HG03025 (cell line): ENCODE measurements around the gene TMEM150A.
"Not testable (repeated sequence)": the region's sequence is repeated elsewhere in the genome, so short reads cannot be mapped to it uniquely, and the experiment has no call there.

Experiments used
- ATAC-seq: cut with Tn5 transposase; IDR thresholded peaks from one replicate; pipeline ENCODE4 v1.9.1; 2021; ENCODE audit warnings: mild to moderate bottlenecking, moderate library complexity; ENCODE audit not compliant: unreplicated experiment, low FRiP score

TMEM150A gene

DNA sequence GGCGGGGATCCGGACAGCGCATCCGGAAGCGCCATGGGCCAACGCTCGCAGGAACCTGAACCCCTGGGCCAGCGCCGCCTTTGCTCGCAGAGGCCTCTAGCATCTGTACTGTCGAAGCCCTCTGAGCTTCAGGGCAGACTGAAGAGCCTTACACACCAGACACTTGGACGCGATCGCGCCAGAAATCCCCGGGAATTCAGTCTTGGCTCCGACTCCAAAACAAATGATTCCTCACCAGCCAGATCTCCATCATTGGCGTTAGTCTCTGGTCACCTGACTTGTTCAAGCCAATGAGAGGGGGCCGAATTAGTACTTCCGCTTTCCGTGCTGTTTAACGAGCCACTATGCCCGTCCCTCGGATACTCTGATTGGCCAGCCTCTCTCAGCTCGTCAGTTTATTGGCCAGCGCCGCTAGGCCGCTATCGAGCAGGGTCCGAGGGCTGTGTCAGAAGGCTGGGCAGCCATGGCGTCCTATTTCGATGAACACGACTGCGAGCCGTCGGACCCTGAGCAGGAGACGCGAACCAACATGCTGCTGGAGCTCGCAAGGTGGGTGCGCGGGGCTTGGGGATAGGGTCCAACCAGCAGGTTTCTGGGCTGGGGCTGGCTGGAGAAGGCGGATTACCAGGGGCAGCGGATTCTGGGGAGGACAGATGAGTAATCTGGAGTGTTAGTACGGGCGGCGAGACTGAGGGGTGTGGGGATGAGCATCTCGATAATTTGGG, 7.0 kb downstream of the TMEM150A start, which contains the start of gene RNF181:
RNF181 (plus strand) TSS at position 445 of the 725 bp plus-strand sequence; CDS start at position 464, 19 bp downstream.
- peak; percentile 97 for ATAC-seq

GRCh38 chr2:85594715-85595300, 7.7 kb downstream of the TMEM150A start:
- no peak for ATAC-seq

DNA sequence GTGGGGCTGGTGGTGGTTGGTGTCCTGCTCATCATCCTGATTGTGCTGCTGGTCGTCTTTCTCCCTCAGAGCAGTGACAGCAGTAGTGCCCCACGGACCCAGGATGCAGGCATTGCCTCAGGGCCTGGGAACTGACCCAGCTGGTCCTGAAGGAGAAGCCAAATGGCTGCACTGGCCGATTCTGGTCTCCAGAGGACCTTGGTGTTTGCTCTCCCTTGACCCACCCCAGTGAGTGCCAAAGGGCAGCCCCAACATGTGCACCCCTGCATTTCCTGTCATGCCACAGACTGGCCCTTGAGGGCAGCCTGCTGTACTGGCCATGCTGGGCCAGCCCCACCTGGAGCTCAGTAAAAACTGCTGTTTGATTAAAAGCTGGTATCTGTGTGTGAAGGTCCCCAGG, 9.5 kb downstream of the TMEM150A start:
- no peak for ATAC-seq

DNA sequence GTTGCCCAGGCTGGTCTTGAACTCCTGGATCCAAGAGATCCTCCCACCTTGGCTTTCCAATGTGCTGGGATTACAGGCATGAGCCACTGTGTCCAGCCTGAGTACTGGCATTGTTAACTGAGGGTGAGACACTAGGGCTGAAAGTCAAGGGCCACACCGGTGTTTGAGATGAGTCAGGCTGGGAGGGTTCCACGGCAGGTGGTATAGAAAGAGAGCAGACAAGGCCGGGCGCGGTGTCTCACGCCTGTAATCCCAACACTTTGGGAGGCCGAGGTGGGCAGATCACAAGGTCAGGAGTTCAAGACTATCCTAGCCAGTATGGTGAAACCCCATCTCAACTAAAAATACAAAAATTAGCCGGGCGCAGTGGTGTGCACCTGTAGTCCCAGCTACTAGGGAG, 10.2 kb downstream of the TMEM150A start:
- not testable (repeated sequence) for ATAC-seq

DNA sequence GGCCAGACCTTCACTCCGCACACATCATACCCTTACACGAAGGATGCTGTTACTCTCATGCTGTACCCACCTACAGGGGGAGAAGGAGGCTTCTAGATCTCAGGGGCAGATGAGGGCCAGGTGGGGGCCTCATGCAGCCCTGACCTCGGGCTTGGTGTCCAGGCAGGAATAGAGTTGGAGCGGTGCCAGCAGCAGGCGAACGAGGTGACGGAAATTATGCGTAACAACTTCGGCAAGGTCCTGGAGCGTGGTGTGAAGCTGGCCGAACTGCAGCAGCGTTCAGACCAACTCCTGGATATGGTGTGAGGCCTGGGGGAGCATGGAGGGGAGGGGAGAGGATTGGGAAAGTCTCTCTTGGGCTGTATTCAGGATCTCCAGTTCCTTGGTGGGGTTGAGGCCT, 10.9 kb downstream of the TMEM150A start:
- no peak for ATAC-seq

GRCh38 chr2:85590950-85591349, 11.5 kb downstream of the TMEM150A start:
- ATAC-seq, result no peak

GRCh38 chr2:85589982-85590791, 12.3 kb downstream of the TMEM150A start:
- ATAC-seq, result no peak

- ATAC-seq, result no peak
Observed at GRCh38 chr2:85589181-85589580, 13.3 kb downstream of the TMEM150A start.

DNA sequence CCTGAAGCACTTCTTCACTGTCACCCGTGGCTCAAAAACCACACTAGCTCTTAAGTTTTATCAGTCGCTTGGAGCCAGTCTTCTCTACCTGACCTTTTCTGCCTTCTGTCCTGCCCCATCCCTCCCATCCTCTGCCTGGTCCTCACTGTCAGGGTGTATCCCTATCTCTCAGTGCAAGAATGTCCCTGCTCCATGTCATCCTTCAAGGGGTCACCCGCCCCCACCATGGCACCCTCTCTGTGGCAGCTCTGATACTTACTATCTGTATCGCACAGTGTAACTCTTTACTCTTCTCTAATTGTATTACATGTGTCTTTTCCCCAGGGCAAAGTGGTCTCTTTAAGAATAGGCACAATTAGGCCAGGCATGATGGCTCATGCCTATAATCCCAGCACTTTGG, 13.9 kb downstream of the TMEM150A start:
- ATAC-seq, result no peak

GRCh38 chr2:85588236-85588635, 14.3 kb downstream of the TMEM150A start:
- ATAC-seq, result no peak

DNA sequence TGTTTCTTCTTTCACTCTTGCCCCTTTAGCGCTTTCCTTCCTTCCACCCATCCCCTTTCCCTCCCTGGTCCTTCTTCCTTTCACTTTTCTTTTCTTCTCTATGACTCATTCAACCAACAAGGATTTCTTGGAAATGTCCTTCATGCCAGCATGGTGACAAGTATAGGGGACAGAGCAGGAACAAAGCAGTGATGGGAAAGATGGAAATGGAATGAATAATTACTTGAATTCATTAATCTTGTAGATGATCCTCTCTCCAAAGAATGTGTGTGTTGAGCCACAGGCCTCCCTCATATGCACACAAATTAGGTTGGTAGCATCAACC, 16.8 kb downstream of the TMEM150A start:
- no peak for ATAC-seq

DNA sequence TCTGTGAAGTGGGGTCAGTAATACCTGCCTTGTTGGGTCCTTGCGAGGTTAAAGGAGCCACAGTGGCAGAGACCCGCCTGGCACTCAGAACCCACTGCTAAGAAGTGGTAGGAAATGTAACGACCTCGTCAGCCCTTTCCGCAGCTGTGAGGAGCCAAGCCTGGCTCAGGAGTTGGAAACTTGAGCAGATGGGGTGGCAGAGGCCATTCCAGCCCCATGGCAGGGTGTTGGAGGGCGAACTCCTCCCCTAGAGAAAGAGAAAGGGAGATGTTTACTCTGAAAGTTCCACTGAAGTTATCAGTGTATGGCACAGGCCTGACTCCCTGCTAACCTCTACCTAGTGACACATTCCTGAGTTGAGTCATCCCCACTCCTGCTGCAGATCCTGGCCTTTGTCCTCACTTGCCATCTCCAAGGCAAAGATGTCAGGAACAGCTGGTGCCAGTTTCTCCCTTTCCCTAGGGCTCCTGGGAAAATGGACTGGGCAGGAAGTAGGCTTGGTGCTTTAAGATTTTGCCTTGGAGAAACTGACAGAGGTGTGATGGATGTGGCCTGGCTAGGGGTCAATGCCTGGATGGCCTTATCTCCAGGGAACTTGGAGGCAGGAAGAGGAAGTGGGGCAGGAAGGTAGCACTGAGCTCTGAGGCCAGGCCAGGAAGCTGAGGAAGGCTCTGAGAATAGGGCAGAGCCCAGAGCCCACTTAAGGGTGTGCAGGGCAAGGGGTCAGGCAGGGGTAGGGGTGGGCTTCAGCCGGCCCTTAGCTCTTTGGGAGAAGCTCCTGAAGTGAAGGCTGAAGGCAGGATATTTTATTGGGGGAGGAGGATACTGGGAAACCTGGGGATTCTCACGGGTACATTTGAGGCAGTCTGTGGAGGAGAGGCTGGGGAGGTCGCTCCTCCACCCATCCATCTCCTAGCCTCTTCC, 17.4 kb downstream of the TMEM150A start:
- ATAC-seq, result no peak

DNA sequence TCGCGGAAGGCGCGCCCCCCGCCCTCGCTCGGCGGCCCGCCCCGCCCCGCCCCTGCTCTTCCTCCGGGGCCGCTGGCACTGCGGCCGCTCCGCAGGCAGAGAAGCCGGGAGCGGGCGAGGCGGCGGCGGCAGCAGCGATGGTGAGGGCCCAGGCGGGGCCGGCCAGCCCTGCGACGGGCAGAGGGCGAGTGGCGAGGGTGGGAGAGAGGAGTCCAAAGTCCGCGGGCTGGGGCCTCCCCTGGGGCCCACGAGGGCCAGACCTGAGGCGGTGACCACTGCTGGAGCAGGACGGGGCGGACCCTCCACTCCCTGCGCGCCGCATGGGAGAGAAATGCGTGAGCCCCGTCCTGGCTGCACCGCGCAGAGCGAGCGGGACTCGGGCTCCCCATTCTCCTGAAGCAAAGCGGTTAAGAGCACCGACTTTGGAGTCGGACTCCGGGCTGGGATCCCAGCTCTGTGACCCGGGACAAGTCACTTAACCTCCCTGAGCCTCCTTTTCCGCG, 18.1 kb downstream of the TMEM150A start, which contains the start of gene VAMP5:
VAMP5 (plus strand) TSS at position 78 of the 503 bp plus-strand sequence; CDS start at position 138, 60 bp downstream.
- ATAC-seq, result no peak

GRCh38 chr2:85583667-85584353, 18.7 kb downstream of the TMEM150A start:
- no peak for ATAC-seq

DNA sequence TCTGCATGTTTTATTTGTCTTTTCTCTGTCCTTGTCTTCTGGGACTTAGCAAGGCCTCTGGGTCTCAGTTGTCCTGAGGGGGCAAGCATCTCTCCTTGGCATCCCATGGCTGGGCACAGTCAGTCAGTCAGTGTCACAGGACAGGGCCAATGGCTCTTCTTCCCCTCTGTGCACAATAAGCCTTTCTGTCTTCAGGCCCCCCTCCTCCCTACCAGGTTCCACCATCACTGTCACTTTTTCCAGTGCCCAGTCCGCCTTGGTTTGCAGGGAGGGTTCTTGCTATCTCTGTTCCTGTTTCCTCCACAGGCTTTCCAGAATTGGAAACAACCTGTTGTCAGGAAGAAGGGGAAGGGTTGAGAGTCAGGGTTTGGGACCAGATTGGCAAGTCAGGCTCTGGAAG, 20.0 kb downstream of the TMEM150A start:
- no peak for ATAC-seq

GRCh38 chr2:85580206-85580605, 22.3 kb downstream of the TMEM150A start:
- no peak for ATAC-seq

DNA sequence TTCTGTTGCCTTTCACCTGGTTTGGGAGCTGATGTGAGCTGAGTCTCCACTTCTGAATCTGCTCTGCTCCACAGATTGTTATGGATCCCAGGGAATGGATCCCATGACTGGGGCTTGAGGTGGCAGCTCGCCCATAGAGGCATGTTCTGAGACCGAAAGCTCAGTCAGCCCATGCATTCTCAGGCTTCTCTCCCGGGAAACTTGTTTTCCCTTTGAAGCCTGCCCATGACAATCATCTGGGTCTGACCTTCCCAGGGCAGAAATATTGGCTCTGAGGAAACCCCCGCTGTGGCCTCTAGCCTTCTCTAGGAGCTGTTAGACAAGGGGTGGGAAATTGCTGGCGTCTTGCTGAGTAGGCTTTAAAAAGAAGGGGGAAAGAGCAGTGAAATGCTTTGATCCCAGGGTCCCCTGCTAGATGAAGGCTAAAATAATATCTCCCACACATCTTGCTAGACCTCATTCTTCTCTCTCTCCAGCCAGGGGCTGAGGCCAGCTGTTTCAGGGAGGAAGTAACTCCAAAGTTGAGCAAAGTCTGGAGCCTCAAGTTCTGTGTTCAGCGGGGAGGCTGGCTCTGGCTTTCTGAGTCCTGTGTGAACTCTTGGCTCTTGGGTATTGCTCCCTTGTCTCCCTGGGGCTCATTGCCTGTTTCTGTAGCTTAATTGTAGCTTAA, 23.1 kb downstream of the TMEM150A start:
- ATAC-seq, result no peak

GRCh38 chr2:85578243-85579180, 24.0 kb downstream of the TMEM150A start:
- ATAC-seq, result no peak
